HEK293T (cell line): ENCODE measurements around the gene RET.

Experiments used
- ARNT ChIP-seq: fragments of 450-650 bp; IDR thresholded peaks from 2 replicates; pipeline ENCODE4 v1.6.1; 2017; ENCODE audit warnings: mild to moderate bottlenecking
- BHLHE40 ChIP-seq: fragments of 450-650 bp; IDR thresholded peaks from 2 replicates; pipeline ENCODE4 v1.6.1; 2016; ENCODE audit warnings: mild to moderate bottlenecking, moderate library complexity, borderline replicate concordance
- CTBP1 ChIP-seq: fragments of 450-650 bp; IDR thresholded peaks from 2 replicates; pipeline ENCODE4 v1.6.1; 2016; ENCODE audit warnings: borderline replicate concordance
- FOXA1 ChIP-seq: fragments of 450-650 bp; IDR thresholded peaks from 2 replicates; pipeline ENCODE4 v1.6.1; 2016; ENCODE audit warnings: mild to moderate bottlenecking
- SP1 ChIP-seq: fragments of 450-650 bp; IDR thresholded peaks from 2 replicates; pipeline ENCODE4 v1.6.1; 2017
- SUZ12 ChIP-seq: fragments of 450-650 bp; IDR thresholded peaks from 2 replicates; pipeline ENCODE4 v1.6.1; 2016; ENCODE audit warnings: mild to moderate bottlenecking

GRCh38 chr10:43082746-43083145 is 5.9 kb downstream of the RET start:
- TF ChIP-seq ARNT = no peak
- no peak for TF ChIP-seq SP1
- TF ChIP-seq CTBP1 = no peak
- no peak for TF ChIP-seq FOXA1
- no peak for TF ChIP-seq BHLHE40
- TF ChIP-seq SUZ12 = no peak
